ENCODE results near the gene SPDYE17.
"Not testable (repeated sequence)": the region's sequence is repeated elsewhere in the genome, so short reads cannot be mapped to it uniquely, and the experiment has no call there.

GRCh38 chr7:77079624-77080023 is 47.5 kb upstream of the SPDYE17 start:
- not testable (repeated sequence) for TF ChIP-seq CTCF (conservative IDR thresholded peaks at IDR 0.05); ZFX (IDR thresholded peaks at IDR 0.05)

Data from C4-2B (cell line).